HepG2 (cell line): Measurements from ENCODE around the gene GFAP. TPM values are rescaled to one million over a fixed set of nuclear protein-coding genes. Genes with fewer than 3 reads are reported as not detected.

Experiments
- ATAD3A ChIP-seq: sonication (generic); formaldehyde crosslinking; IDR thresholded peaks from 2 replicates; pipeline ENCODE4 v1.4.0; 2020; ENCODE audit warnings: missing genetic modification reagents
- DPF2 ChIP-seq: sonication (generic); formaldehyde crosslinking; IDR thresholded peaks from 2 replicates; pipeline ENCODE4 v1.4.0; 2020; ENCODE audit warnings: mild to moderate bottlenecking, low read depth, missing genetic modification reagents, borderline replicate concordance
- FLYWCH1 ChIP-seq: sonication (generic); formaldehyde crosslinking; IDR thresholded peaks from 2 replicates; pipeline ENCODE4 v1.8.1; 2023; ENCODE audit warnings: mild to moderate bottlenecking, missing genetic modification reagents
- HIVEP1 ChIP-seq: sonication (generic); formaldehyde crosslinking; IDR thresholded peaks from 2 replicates; pipeline ENCODE4 v1.4.0; 2020; ENCODE audit warnings: mild to moderate bottlenecking, missing genetic modification reagents
- HOXA9 ChIP-seq: sonication (generic); formaldehyde crosslinking; IDR thresholded peaks from 2 replicates; pipeline ENCODE4 v1.8.1; 2022; ENCODE audit warnings: missing genetic modification reagents, mild to moderate bottlenecking, moderate library complexity, borderline replicate concordance
- NR1H2 ChIP-seq: sonication (generic); formaldehyde crosslinking; IDR thresholded peaks from 2 replicates; pipeline ENCODE4 v1.8.1; 2022; ENCODE audit warnings: low read depth, missing genetic modification reagents, borderline replicate concordance
- NR2F2 ChIP-seq: IDR thresholded peaks from 2 replicates; pipeline ENCODE4 v1.6.1; 2012; ENCODE audit warnings: low read depth, inconsistent platforms, borderline replicate concordance
- PCBP2 ChIP-seq: fragments of 200-400 bp; formaldehyde crosslinking; optimal IDR thresholded peaks from 2 replicates; pipeline ENCODE3; 2018; ENCODE audit warnings: low read length, low read depth; ENCODE audit not compliant: poor library complexity, severe bottlenecking
- PLRG1 ChIP-seq: fragments of 450-650 bp; conservative IDR thresholded peaks from 2 replicates; pipeline ENCODE4 v1.6.1; 2016
- SKI ChIP-seq: fragments of 450-650 bp; IDR thresholded peaks from one replicate; pipeline ENCODE4 v1.6.1; 2018; ENCODE audit warnings: mild to moderate bottlenecking; ENCODE audit not compliant: partially characterized antibody
- SOX13 ChIP-seq, 3 experiments: fragments of 450-650 bp in 1 of 3; sonication (generic) in 1 of 3; formaldehyde crosslinking in 1 of 3; IDR thresholded peaks in 2 of 3; conservative IDR thresholded peaks in 1 of 3; 2 replicates each; pipeline versions ENCODE4 v1.5.0 to v1.6.1; 2016 to 2020; ENCODE audit warnings: antibody characterized with exemption in 1 of 3, mild to moderate bottlenecking in 1 of 3, missing compliant biosample characterization in 1 of 3, missing genetic modification reagents in 1 of 3, moderate library complexity in 1 of 3
- ZC3H4 ChIP-seq: sonication (generic); formaldehyde crosslinking; IDR thresholded peaks from 2 replicates; pipeline ENCODE4 v1.4.0; 2020; ENCODE audit warnings: missing genetic modification reagents, borderline replicate concordance
- ZNF24 ChIP-seq: fragments of 450-650 bp; IDR thresholded peaks from 2 replicates; pipeline ENCODE4 v1.6.1; 2017; ENCODE audit warnings: antibody characterized with exemption, mild to moderate bottlenecking
- ZNF44 ChIP-seq: sonication (generic); formaldehyde crosslinking; IDR thresholded peaks from 2 replicates; pipeline ENCODE4 v1.5.1; 2020; ENCODE audit warnings: mild to moderate bottlenecking, missing genetic modification reagents
- ZNF484 ChIP-seq: sonication (generic); formaldehyde crosslinking; IDR thresholded peaks from 2 replicates; pipeline ENCODE4 v1.5.1; 2020; ENCODE audit warnings: mild to moderate bottlenecking, low read depth, missing genetic modification reagents, borderline replicate concordance
- ZNF546 ChIP-seq: sonication (generic); formaldehyde crosslinking; conservative IDR thresholded peaks from 2 replicates; pipeline ENCODE4 v1.8.1; 2023; ENCODE audit warnings: mild to moderate bottlenecking, missing genetic modification reagents
- ZNF615 ChIP-seq: sonication (generic); formaldehyde crosslinking; IDR thresholded peaks from 2 replicates; pipeline ENCODE4 v1.5.0; 2020; ENCODE audit warnings: mild to moderate bottlenecking, missing genetic modification reagents, borderline replicate concordance
- ZNF720 ChIP-seq: sonication (generic); formaldehyde crosslinking; IDR thresholded peaks from 2 replicates; pipeline ENCODE4 v1.4.0; 2020; ENCODE audit warnings: missing genetic modification reagents
- ZSCAN20 ChIP-seq: sonication (generic); formaldehyde crosslinking; IDR thresholded peaks from 2 replicates; pipeline ENCODE4 v1.4.0; 2020; ENCODE audit warnings: missing genetic modification reagents, mild to moderate bottlenecking, borderline replicate concordance
- ZSCAN30 ChIP-seq: sonication (generic); formaldehyde crosslinking; IDR thresholded peaks from 2 replicates; pipeline ENCODE4 v1.5.0; 2020; ENCODE audit warnings: mild to moderate bottlenecking, missing genetic modification reagents
- polyA plus RNA-seq, 8 experiments: library from polyadenylated mRNA; depleted of rRNA in 3 of 8; stranded (reverse) in 7 of 8; unstranded in 1 of 8; fragments of >200 nt; fragmentation: Illumina TruSeq in 4 of 8; extraction: Trizol in 4 of 8; gene quantifications; 2 replicates each; pipeline versions ENCODE4 v1.2.1 to v1.2.3, GENCODE V29; 2011 to 2016; ENCODE audit warnings: low read depth in 4 of 8, missing spikeins in 1 of 8, mixed read lengths in 1 of 8; ENCODE audit not compliant: insufficient read depth in 1 of 8
- total RNA-seq, 5 experiments: library from RNA; depleted of rRNA; stranded (reverse); fragments of >200 nt; fragmentation: Illumina TruSeq; extraction: Trizol; gene quantifications; 2 replicates each; pipeline ENCODE4 v1.2.3, GENCODE V29; 2016; ENCODE audit warnings: low read depth in 1 of 5
- TF ChIP-seq, protein P1 (sequence below): sonication (generic); formaldehyde crosslinking; IDR thresholded peaks from 2 replicates; pipeline ENCODE4 v1.5.0; 2020; ENCODE audit warnings: mild to moderate bottlenecking, missing genetic modification reagents
- TF ChIP-seq, protein P2 (sequence below): sonication (generic); formaldehyde crosslinking; IDR thresholded peaks from 2 replicates; pipeline ENCODE4 v1.4.0; 2020; ENCODE audit warnings: missing genetic modification reagents
- TF ChIP-seq, protein P3 (sequence below): sonication (generic); formaldehyde crosslinking; IDR thresholded peaks from 2 replicates; pipeline ENCODE4 v1.8.0; 2022; ENCODE audit warnings: mild to moderate bottlenecking, missing genetic modification reagents, borderline replicate concordance
- TF ChIP-seq, protein P4 (sequence below): sonication (generic); formaldehyde crosslinking; IDR thresholded peaks from 2 replicates; pipeline ENCODE4 v1.4.0; 2020; ENCODE audit warnings: mild to moderate bottlenecking, missing genetic modification reagents

The GFAP gene
- total and polyA plus RNA-seq, 2 of the 13 experiments (the other 11 are each of a cell fraction or from before 2014, with no cell fraction given) = 0.11 to 0.29 TPM

DNA sequence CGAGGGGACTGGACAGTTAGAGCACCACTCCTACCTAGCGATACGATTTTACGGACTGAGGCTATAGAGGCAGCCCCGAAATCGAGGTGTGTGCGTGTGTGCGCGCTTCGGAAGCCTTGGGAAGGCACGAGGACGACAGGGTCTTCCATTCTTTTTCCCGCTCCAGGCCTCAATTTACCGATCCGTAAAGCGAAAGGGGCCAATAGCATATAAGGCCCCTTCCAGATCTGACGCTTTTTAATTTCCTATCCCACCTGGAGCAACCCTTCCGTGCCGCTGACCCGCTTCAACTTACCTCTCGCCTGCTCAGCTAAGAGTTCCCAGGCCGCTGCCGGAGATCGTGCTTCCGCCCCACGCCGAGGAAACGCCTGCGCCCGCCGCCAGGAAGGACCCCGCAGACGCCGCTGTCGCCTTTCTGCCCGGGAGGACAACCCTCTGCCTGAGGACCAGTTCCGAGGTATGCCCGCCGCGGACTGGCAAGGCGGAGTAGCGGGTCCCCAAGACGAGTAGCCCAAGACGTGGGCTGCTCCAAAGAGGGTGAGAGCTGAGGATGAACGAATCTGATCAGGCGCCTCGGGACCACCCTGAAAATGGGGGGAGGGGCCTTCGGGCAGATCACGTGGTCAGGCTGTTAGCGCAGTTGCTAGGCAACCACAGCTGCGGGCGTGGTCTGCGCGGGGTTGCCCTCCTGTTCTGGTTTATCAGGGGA, 16.1 kb downstream of the GFAP start, which contains the start of gene EFTUD2 (continued):
- TF ChIP-seq ZNF546 (CRISPR knock-in tag) (peak; percentile 87; the same call in 1 of the 2 replicates), HIVEP1 (CRISPR knock-in tag) (peak; percentile 99), ZC3H4 (CRISPR knock-in tag) (no peak), NR2F2 (peak; percentile 59; the same call in 1 of the 2 replicates), ZNF484 (CRISPR knock-in tag) (no peak), ZNF720 (CRISPR knock-in tag) (no peak), ZSCAN20 (peak; percentile 58; the same call in 1 of the 2 replicates), ZSCAN30 (CRISPR knock-in tag) (peak; percentile 91; the same call in 1 of the 2 replicates), PLRG1 (no peak), ZNF24 (0 out of 2 replicates have a peak, but pooled peaks have one; percentile 64), ATAD3A (CRISPR knock-in tag) (no peak), NR1H2 (CRISPR knock-in tag) (no peak), SKI (peak; percentile 91), DPF2 (CRISPR knock-in tag) (no peak), ZNF615 (peak; percentile 11; the same call in 1 of the 2 replicates), HOXA9 (CRISPR knock-in tag) (peak; percentile 90; the same call in 1 of the 2 replicates), ZNF44 (CRISPR knock-in tag) (peak; percentile 86), SOX13 (IDR thresholded peaks at IDR 0.05) (peak; percentile 58; the same call in 1 of the 2 replicates), SOX13 (CRISPR knock-in tag; conservative IDR thresholded peaks at IDR 0.05 in 1 of 2, IDR thresholded peaks at IDR 0.05 in 1 of 2) (peak in 1 of 2 experiments; percentile 63; a peak in 1 of 4 replicates), FLYWCH1 (CRISPR knock-in tag) (no peak), PCBP2 (no peak)
- TF ChIP-seq, protein P1, sequence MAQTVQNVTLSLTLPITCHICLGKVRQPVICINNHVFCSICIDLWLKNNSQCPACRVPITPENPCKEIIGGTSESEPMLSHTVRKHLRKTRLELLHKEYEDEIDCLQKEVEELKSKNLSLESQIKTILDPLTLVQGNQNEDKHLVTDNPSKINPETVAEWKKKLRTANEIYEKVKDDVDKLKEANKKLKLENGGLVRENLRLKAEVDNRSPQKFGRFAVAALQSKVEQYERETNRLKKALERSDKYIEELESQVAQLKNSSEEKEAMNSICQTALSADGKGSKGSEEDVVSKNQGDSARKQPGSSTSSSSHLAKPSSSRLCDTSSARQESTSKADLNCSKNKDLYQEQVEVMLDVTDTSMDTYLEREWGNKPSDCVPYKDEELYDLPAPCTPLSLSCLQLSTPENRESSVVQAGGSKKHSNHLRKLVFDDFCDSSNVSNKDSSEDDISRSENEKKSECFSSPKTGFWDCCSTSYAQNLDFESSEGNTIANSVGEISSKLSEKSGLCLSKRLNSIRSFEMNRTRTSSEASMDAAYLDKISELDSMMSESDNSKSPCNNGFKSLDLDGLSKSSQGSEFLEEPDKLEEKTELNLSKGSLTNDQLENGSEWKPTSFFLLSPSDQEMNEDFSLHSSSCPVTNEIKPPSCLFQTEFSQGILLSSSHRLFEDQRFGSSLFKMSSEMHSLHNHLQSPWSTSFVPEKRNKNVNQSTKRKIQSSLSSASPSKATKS (CRISPR knock-in tag) = peak; percentile 28; the same call in 1 of the 2 replicates
- TF ChIP-seq, protein P2, sequence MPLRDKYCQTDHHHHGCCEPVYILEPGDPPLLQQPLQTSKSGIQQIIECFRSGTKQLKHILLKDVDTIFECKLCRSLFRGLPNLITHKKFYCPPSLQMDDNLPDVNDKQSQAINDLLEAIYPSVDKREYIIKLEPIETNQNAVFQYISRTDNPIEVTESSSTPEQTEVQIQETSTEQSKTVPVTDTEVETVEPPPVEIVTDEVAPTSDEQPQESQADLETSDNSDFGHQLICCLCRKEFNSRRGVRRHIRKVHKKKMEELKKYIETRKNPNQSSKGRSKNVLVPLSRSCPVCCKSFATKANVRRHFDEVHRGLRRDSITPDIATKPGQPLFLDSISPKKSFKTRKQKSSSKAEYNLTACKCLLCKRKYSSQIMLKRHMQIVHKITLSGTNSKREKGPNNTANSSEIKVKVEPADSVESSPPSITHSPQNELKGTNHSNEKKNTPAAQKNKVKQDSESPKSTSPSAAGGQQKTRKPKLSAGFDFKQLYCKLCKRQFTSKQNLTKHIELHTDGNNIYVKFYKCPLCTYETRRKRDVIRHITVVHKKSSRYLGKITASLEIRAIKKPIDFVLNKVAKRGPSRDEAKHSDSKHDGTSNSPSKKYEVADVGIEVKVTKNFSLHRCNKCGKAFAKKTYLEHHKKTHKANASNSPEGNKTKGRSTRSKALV = peak; percentile 71
- TF ChIP-seq, protein P3, sequence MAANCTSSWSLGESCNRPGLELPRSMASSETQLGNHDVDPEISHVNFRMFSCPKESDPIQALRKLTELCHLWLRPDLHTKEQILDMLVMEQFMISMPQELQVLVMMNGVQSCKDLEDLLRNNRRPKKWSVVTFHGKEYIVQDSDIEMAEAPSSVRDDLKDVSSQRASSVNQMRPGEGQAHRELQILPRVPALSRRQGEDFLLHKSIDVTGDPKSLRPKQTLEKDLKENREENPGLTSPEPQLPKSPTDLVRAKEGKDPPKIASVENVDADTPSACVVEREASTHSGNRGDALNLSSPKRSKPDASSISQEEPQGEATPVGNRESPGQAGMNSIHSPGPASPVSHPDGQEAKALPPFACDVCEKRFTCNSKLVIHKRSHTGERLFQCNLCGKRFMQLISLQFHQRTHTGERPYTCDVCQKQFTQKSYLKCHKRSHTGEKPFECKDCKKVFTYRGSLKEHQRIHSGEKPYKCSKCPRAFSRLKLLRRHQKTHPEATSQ = peak; percentile 93
- TF ChIP-seq, protein P4, sequence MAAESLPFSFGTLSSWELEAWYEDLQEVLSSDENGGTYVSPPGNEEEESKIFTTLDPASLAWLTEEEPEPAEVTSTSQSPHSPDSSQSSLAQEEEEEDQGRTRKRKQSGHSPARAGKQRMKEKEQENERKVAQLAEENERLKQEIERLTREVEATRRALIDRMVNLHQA (CRISPR knock-in tag) = no peak
